Dedifferentiated amniotic fluid mesenchymal stem cell (primary cell): ENCODE results near the gene CCNI.
A peak's percentile ranks its signal among the peaks of the same experiment; 100 is the strongest.
"Not testable (repeated sequence)": the region's sequence is repeated elsewhere in the genome, so short reads cannot be mapped to it uniquely, and the experiment has no call there.

Experiments used
- DNase-seq: peaks from one replicate; pipeline ENCODE4 v3.0.0-alpha.2; 2016; ENCODE audit errors: extremely low spot score

CCNI gene

GRCh38 chr4:77040854-77041725, 34.7 kb downstream of the CCNI start:
- DNase-seq: no peak

- peak; percentile 43 for DNase-seq
These were observed 35.5 kb downstream of the CCNI start for GRCh38 chr4:77040270-77040669.

- DNase-seq: no peak
These were observed 36.0 kb downstream of the CCNI start for GRCh38 chr4:77039796-77040195.

GRCh38 chr4:77037736-77038135, 38.1 kb downstream of the CCNI start:
- DNase-seq: no peak

GRCh38 chr4:77037168-77037567, 38.6 kb downstream of the CCNI start:
- not testable (repeated sequence) for DNase-seq

GRCh38 chr4:77036206-77036605, 39.6 kb downstream of the CCNI start:
- DNase-seq: peak; percentile 92

GRCh38 chr4:77035153-77035552, 40.6 kb downstream of the CCNI start:
- no peak for DNase-seq

- no peak for DNase-seq
These were observed 44.2 kb downstream of the CCNI start for GRCh38 chr4:77031544-77031943.

GRCh38 chr4:77029757-77030156, 46.0 kb downstream of the CCNI start:
- not testable (repeated sequence) for DNase-seq

- no peak for DNase-seq
These were observed 47.5 kb downstream of the CCNI start for GRCh38 chr4:77028246-77028645.

GRCh38 chr4:77026322-77026704, 49.5 kb downstream of the CCNI start:
- no peak for DNase-seq

GRCh38 chr4:77025643-77026321, 50.0 kb downstream of the CCNI start:
- no peak for DNase-seq

GRCh38 chr4:77023920-77024319, 51.9 kb downstream of the CCNI start:
- no peak for DNase-seq

GRCh38 chr4:77022560-77023179, 53.1 kb downstream of the CCNI start:
- peak; percentile 45 for DNase-seq

- DNase-seq: peak; percentile 80
These were observed 54.1 kb downstream of the CCNI start for GRCh38 chr4:77021614-77022089.

GRCh38 chr4:77020017-77020416, 55.8 kb downstream of the CCNI start:
- no peak for DNase-seq

- peak; percentile 31 for DNase-seq
These were observed 60.4 kb downstream of the CCNI start for GRCh38 chr4:77015390-77015789.

- no peak for DNase-seq
These were observed 61.5 kb downstream of the CCNI start for GRCh38 chr4:77014256-77014655.

GRCh38 chr4:77012726-77013125, 63.1 kb downstream of the CCNI start:
- no peak for DNase-seq

GRCh38 chr4:77010841-77011354, 64.9 kb downstream of the CCNI start:
- no peak for DNase-seq

GRCh38 chr4:77009511-77010115, 66.2 kb downstream of the CCNI start:
- no peak for DNase-seq
